Measurements from ENCODE around the gene ZNF664. TPM values are rescaled to one million over a fixed set of nuclear protein-coding genes. Genes with fewer than 3 reads are reported as not detected.

The ZNF664 gene
- total and polyA plus RNA-seq, 9 of the 15 experiments (the other 6 are each of a cell fraction or from before 2014, with no cell fraction given): 3.3 to 101 (median 63.6) TPM

- no peak overlapping the region; a peak in 1 of 4 replicates for H3K9ac ChIP-seq (ENCODE audit: insufficient read depth in 1 of 2, low read depth in 2 of 2, low read length in 2 of 2)
- CTCF ChIA-PET (ENCODE audit: low intra/inter-chr PET ratio): no interaction called here
- POLR2A ChIA-PET: no interaction called here
- peak in 3 of 4 experiments; percentile 29 to 30 (median 30) for DNase-seq (ENCODE audit: extremely low read depth in 1 of 4, low spot score in 3 of 4)
- no peak overlapping the region for H2AFZ ChIP-seq (ENCODE audit: low read depth, low read length)
- peaks cover 60 to 95% of the 10 kb centered on the region in 2 experiments for H3K27me3 ChIP-seq (ENCODE audit: control insufficient read depth in 2 of 2, insufficient read depth in 2 of 2, low read length in 2 of 2)
- no peaks in the 10 kb centered on the region for H3K9me1 ChIP-seq (ENCODE audit: control insufficient read depth, insufficient read depth, low read length)
- H3K79me2 ChIP-seq (ENCODE audit: control insufficient read depth, insufficient read depth, low read length): no peaks in the 10 kb centered on the region
- no peaks in the 10 kb centered on the region for H3K36me3 ChIP-seq (ENCODE audit: control insufficient read depth, insufficient read depth, low read length)
- no peak overlapping the region; the same call in 1 of the 2 replicates for H3K4me2 ChIP-seq (ENCODE audit: insufficient read depth, low read length)
- H3K4me1 ChIP-seq (replicated peaks in 1 of 2; ENCODE audit: control insufficient read depth in 2 of 2, insufficient read depth in 2 of 2, low read length in 2 of 2): peaks cover 0 to 3% of the 10 kb centered on the region in 2 experiments; a peak in 4 of 5 replicates
- H3K9me3 ChIP-seq (replicated peaks; ENCODE audit: control insufficient read depth, insufficient read depth, low read depth, low read length): no peaks in the 10 kb centered on the region
- H3K27ac ChIP-seq (ENCODE audit: extremely low read depth, low read depth, low read length): no peak overlapping the region
- H4K20me1 ChIP-seq (replicated peaks; ENCODE audit: control insufficient read depth, insufficient read depth, low read length): peaks cover 16% of the 10 kb centered on the region
- in situ Hi-C loops (cut with MboI): no loop called here
- FAIRE-seq: peak; percentile 56
- ATAC-seq: peak; percentile 60
- intact Hi-C loops (cut with micrococcal nuclease): no loop called here
- no TSS peak for BruUV-seq (replicated peaks)
- no peak overlapping the region for H3K4me3 ChIP-seq
- 3% methylated on average over 8 of the region's 9 CpGs for WGBS (ENCODE audit: insufficient coverage, low coverage, missing lambda C conversion rate)
- TF ChIP-seq DPF2 (IDR thresholded peaks at IDR 0.05) (no peak), SMARCB1 (IDR thresholded peaks at IDR 0.05; ENCODE audit: insufficient read length, low read depth) (no peak), FOSL1 (tag; conservative IDR thresholded peaks at IDR 0.05) (peak; percentile 41; the same call in 1 of the 2 replicates), ZNF253 (CRISPR knock-in tag; conservative IDR thresholded peaks at IDR 0.05) (no peak), TEAD1 (CRISPR knock-in tag; IDR thresholded peaks at IDR 0.05) (peak in 1 of 2 experiments; percentile 46; a peak in 1 of 4 replicates), KAT7 (CRISPR knock-in tag; IDR thresholded peaks at IDR 0.05; ENCODE audit: borderline replicate concordance) (no peak), ZNF609 (CRISPR knock-in tag; IDR thresholded peaks at IDR 0.05; ENCODE audit: borderline replicate concordance) (no peak), MAX (CRISPR knock-in tag; IDR thresholded peaks at IDR 0.05) (peak; percentile 57), ESRRB (CRISPR knock-in tag; IDR thresholded peaks at IDR 0.05; ENCODE audit: borderline replicate concordance) (no peak), NFE2 (IDR thresholded peaks at IDR 0.05; ENCODE audit: low read depth) (no peak), ZNF174 (CRISPR knock-in tag; IDR thresholded peaks at IDR 0.05) (no peak), PBX2 (CRISPR knock-in tag; IDR thresholded peaks at IDR 0.05; ENCODE audit: low read depth) (no peak), PBX2 (tag; conservative IDR thresholded peaks at IDR 0.05; ENCODE audit: low read depth) (no peak), HLTF (IDR thresholded peaks at IDR 0.05) (no peak), SOX6 (IDR thresholded peaks at IDR 0.05) (no peak), FOXA3 (CRISPR knock-in tag; conservative IDR thresholded peaks at IDR 0.05 in 1 of 2, IDR thresholded peaks at IDR 0.05 in 1 of 2) (peak in 1 of 2 experiments; percentile 56; a peak in 1 of 4 replicates), NONO (IDR thresholded peaks at IDR 0.05; ENCODE audit: low read depth in 2 of 2, low read length in 1 of 2) (no peak)
Observed at GRCh38 chr12:123934829-123935228, 38.2 kb upstream of the ZNF664 start.
